HG02588 (cell line): ENCODE data around the gene MPRIP.

Source experiments
- ATAC-seq: cut with Tn5 transposase; IDR thresholded peaks from one replicate; pipeline ENCODE4 v1.9.1; 2021; ENCODE audit warnings: mild to moderate bottlenecking, moderate library complexity; ENCODE audit not compliant: unreplicated experiment

Gene MPRIP

GRCh38 chr17:17084317-17084835, 42.1 kb downstream of the MPRIP start:
- no peak for ATAC-seq

- ATAC-seq, result no peak
These were observed 42.7 kb downstream of the MPRIP start for GRCh38 chr17:17084941-17085340.

GRCh38 chr17:17086585-17086984, 44.3 kb downstream of the MPRIP start:
- no peak for ATAC-seq

- ATAC-seq, result no peak
These were observed 45.3 kb downstream of the MPRIP start for GRCh38 chr17:17087424-17088015.

- no peak for ATAC-seq
These were observed 45.8 kb downstream of the MPRIP start for GRCh38 chr17:17088086-17088485.

GRCh38 chr17:17088541-17089525, 46.6 kb downstream of the MPRIP start:
- no peak for ATAC-seq

- no peak for ATAC-seq
These were observed 47.8 kb downstream of the MPRIP start for GRCh38 chr17:17089796-17090641.

- ATAC-seq, result no peak
These were observed 48.4 kb downstream of the MPRIP start for GRCh38 chr17:17090642-17091103.

GRCh38 chr17:17091276-17091675, 49.0 kb downstream of the MPRIP start:
- ATAC-seq, result no peak

GRCh38 chr17:17091856-17092756, 49.8 kb downstream of the MPRIP start:
- ATAC-seq, result no peak

GRCh38 chr17:17093764-17094163, 51.5 kb downstream of the MPRIP start:
- ATAC-seq, result no peak

- no peak for ATAC-seq
These were observed 54.4 kb downstream of the MPRIP start for GRCh38 chr17:17096438-17097178.

GRCh38 chr17:17097763-17098345, 55.6 kb downstream of the MPRIP start:
- ATAC-seq, result no peak

GRCh38 chr17:17098551-17099179, 56.4 kb downstream of the MPRIP start:
- no peak for ATAC-seq

- no peak for ATAC-seq
These were observed 59.9 kb downstream of the MPRIP start for GRCh38 chr17:17102176-17102575.

- no peak for ATAC-seq
These were observed 60.9 kb downstream of the MPRIP start for GRCh38 chr17:17103160-17103559.

- ATAC-seq, result no peak
These were observed 61.8 kb downstream of the MPRIP start for GRCh38 chr17:17104036-17104435.

GRCh38 chr17:17104494-17104893, 62.2 kb downstream of the MPRIP start:
- no peak for ATAC-seq
